GM21367 (cell line): ENCODE results near the gene KIF3B.
"Not testable (repeated sequence)": the region's sequence is repeated elsewhere in the genome, so short reads cannot be mapped to it uniquely, and the experiment has no call there.

Experiments
- ATAC-seq: cut with Tn5 transposase; IDR thresholded peaks from one replicate; pipeline ENCODE4 v1.9.1; 2021; ENCODE audit not compliant: unreplicated experiment

The KIF3B gene

DNA sequence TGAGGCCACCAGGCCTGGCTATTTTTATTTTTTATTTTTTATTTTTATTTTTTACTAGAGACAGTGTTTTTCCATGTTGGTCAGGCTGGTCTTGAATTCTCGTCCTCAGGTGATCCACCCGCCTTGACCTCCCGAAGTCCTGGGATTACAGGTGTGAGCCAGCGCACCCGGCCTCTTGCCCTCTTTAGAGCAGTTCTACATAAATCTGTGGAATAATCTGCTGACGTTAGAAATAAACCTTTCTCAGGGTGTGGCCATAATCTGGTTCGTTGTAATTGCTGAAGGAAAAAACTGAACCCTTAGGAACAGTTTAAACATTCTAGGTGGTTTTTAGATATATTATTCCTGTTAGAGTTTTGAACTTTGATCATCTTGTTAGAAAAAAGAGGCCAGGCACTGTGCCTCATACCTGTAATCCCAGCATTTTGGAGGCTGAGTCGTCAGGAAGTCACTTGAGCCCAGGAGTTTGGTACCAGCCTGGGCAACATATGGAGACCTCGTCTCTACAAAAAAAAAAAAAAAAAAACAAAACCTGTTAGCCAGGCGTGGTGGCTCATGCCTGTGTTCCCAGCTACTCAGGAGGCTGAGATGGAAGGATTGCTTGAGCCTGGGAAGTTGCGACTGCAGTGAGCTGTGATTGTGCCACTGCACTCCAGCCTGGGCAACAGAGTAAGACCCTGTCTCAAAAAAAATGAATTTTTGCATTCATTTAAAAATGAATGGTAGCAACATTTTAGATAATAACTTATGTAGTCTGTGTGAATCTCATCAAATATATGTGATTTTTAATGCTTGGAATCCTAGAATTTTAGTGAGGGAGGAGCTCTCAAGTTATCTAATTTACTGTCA lies 104.9 kb downstream of the KIF3B start:
- no peak for ATAC-seq

DNA sequence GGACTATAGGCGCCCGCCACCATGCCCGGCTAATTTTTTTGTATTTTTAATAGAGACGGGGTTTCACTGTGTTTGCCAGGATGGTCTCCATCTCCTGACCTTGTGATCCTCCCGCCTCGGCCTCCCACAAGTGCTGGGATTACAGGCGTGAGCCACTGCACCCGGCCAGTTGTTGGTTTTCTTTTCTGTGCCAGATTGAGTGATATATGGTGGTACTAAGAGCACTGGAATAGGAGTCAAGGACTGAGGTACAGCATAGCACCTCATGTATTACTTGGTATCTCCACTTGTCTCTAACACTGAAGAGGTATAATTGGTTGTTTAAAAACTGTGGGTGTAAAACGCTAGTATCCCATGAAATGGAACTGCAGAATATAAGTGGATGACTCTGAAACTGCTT lies 106.0 kb downstream of the KIF3B start:
- not testable (repeated sequence) for ATAC-seq
